CD4-positive, alpha-beta T cell treated with Interleukin-15 for 4 hours (primary cell): ENCODE data around the gene IGF2BP2.
"Not testable (repeated sequence)": the region's sequence is repeated elsewhere in the genome, so short reads cannot be mapped to it uniquely, and the experiment has no call there.

ENCODE experiments used
- DNase-seq: peaks from one replicate; pipeline ENCODE4 v3.0.0-alpha.2; 2020; ENCODE audit warnings: low spot score

The IGF2BP2 gene

DNA sequence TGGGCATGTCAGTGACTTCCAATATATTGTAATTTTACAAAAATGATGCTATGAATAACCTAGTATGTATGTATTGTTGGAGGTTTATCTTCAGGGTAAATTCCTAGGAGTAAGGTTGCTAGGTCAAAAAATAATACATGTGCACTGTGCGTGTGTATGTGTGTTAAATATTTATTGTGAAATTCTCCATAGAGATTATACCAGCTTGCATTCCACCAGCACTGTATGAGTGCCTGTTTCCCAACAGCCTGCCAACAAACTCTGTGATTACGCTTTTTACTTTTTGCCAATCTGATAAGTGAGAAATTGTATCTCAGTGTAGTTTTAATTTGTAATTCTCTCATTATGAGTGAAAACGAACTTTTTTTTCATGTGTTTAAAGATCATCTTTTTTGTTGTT lies 12.6 kb upstream of the IGF2BP2 start:
- no peak for DNase-seq

GRCh38 chr3:185831990-185832389 lies 7.1 kb upstream of the IGF2BP2 start:
- DNase-seq, result no peak

- DNase-seq, result no peak
These were observed 6.4 kb upstream of the IGF2BP2 start for GRCh38 chr3:185831195-185831594.

GRCh38 chr3:185830018-185830797 lies 5.4 kb upstream of the IGF2BP2 start:
- DNase-seq, result no peak

DNA sequence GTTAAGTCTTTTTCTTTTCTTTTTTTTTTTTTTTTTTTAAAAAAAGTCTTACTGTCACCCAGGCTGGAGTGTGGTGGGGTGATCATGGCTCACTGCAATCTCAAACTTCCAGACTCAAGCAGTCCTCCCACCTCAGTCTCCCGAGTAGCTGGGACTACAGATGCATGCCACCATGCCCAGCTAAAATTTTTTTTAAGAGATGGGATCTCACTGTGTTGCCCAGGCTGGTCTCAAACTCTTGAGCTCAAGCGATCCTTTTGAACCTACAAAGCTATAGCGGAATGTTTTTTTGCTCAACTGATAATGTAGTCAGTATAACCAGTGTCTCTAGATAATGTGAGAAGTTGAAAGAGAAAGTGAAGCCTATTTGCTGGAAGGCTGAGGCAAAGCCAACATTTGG lies 3.9 kb upstream of the IGF2BP2 start:
- no peak for DNase-seq

DNA sequence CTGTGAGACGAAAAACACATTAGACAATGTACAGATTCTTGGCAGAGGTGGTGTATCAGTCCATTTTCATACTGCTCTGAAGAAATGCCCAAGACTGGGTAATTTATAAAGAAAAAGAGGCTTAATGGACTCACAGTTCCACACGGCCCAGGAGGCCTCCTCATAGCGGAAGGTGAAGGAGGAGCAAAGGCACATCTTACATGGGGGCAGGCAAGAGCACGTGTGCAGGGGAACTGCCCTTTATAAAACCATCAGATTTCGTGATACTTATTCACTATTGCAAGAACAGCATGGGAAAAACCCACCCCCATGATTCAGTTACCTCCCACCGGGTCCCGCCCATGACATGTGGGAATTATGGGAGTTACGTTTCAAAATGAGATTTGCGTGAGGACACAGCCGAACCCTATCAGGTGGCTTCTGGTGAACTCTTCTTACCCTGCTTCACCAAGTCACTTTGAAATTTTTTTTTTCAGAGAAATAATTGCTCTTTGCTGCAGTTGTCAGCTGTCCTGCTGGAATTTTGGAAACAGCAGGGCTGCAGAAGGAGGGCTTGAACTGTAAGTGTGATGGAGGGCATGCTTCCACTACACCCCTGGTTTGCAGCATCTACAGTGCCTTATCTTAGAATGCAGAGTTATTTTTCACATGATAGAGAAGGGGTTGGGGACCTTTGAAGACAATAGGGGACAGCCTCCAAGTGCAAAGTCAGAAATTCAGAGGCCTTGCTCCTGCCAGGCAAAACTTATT lies 2.9 kb upstream of the IGF2BP2 start:
- no peak for DNase-seq

DNA sequence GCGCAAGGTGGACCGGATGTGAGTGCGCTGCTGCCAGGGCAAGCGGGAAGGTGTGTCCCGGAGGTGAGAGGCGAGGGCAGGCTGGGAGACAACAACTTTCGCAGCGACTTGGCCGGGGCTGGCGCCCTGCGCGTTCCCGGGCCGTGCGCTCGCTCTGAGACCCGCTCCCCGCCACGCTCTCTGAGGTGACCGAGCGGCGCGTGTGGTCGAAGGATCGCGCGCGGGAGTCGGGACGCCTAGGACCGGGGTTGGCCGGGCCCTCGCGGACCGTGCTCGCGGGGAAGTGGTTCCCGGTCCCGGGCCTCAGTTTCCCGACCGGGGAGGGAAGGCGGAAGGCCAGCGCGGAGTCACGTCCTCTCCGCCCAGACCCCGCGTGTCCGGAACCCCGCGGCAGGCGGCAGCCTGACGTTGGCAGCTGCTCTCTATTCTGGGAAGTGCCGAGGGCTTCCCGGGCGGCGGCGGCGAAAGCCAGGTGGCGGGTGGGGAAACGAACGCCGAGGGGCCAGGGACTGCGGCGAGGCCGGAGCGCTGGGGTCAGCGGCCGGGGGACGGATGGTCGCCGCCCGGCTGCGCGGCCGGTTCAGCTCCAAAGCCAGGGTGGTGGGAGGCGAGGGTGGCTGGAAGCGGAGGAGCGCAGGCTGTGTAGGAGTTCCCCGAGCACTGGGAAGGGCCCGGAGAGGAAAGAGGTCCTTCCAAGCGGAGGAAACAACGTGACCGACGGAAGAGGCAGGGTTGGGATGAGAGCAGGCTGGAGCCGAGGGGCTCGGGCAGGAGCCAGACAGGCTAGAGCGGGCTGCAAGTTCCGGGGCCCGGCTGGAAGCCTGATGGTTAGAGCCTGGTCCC lies 1.0 kb upstream of the IGF2BP2 start:
- peak; percentile 10 for DNase-seq

DNA sequence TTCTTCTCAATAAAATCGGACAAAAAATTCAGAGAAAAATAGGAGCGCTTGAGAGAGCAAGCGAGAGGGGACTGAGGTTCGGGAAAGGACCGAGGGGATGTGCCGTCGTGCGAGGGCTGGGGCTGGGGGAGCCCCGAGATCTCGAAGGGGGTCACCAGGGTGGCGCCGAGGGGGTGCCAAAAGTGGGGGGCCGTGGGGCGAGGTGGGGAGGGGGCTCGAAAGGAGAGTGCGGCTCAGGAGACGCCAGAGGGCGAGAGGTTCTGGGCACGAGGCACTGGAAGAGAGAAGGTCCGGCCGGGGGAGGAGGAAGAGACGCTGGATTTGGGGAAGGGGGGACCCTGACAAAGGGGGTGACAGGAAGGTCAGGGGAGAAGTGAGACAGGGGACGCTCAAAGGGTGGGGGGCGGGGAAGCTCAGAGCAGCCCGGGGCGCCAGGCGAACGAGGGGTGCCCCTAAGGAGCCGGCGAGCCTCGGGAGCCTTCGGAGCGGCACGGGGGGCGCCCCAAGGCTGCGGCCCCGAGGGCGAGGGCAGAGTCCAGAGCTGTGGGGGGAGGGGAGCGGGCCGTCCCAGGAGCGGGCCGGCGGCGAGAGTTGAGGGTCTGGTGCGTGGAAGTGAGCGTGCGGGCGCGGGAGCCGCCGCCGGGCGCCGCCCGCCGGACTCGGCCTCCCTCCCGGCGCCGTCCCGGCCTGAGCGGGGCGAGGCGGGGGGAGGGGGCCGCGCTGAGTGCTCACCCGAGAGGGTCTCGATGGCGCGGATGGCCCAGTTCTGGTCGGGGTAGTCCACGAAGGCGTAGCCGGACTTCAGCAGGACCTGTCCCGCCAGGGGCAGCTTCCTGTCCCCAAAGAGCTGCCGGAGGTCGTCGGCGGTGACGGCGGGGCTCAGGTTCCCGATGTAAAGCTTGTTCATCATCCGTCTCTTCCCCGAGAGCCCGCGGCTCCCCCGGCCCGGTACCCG lies 514 bp downstream of the IGF2BP2 start:
- DNase-seq, result no peak

- DNase-seq, result no peak
These were observed 1.5 kb downstream of the IGF2BP2 start for GRCh38 chr3:185823078-185824044.

DNA sequence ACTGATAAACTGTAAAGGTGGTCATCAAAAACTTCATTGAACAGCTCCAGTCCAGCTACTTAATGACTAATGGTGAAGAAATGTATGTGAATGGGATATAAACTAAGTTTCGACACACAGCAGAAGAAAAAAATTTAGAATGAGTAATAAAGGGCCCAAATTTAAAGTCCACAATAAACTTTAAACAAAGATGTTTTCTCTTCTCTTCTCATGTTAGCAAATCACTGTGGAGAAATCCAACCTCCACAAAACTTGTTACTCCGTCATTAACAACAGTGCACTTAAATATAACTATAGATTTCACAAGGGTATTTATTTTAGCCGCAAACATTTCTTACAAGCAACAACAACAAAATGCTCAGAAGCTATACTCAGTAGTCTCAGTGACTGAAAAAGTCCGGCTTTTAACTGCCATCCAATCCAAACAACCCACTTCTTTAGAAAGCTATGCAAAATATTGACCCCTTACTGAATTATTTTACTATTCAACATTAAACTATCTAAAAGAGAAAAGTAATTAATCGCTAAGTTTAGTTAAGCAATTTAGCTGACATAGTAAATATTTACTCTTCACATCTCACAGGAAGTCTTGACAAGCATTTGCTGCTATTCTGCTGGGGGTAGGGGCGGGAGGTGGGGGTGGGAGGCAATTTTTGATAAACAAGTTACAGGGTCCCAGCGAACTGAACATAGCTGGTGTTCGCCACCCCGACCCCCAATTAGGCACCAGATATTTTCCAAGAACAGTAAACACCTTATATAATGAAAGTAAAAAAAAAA lies 2.4 kb downstream of the IGF2BP2 start:
- no peak for DNase-seq

- no peak for DNase-seq
These were observed 3.7 kb downstream of the IGF2BP2 start for GRCh38 chr3:185820973-185821758.

- DNase-seq, result no peak
These were observed 6.5 kb downstream of the IGF2BP2 start for GRCh38 chr3:185818267-185818875.

DNA sequence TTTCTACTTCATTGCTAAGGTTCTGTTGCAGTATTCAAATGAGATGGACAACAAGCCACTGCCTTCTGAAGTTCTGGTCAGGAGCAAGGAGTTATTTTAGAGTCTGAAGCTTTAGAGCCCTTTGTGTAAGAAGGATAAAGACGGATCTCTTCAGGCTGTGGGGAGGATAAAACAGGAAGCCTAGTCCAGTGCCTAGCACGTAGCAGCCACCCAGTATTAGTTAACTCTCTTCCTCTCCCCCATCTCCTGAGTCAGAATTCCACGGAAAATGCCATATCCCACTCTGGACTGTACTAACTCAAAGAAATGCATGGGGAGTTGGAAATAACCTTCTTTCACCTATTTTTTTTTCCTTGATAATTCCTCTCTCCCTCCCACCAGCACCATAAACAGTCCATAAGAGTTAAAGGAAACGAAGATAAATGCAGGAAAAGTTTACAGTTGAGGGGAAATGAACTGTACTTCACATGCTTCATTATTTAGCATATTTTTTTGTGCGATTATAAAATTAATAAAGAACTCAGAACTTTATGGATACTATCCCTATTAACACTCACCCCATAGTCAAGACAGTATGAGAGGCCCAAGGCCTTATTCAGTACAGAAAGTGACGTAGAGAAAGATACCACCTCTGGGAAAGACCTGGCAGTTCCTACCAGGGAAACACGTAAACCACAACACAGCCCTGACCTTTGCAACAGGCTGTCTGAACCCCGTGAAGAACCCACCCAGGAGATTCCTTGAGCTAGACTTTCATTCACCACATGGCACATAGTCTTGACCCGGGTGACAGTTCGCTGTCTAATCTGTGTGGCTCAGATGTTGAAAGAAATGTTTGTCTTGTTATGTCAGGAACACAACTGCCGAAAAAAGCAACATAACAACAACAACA lies 9.2 kb downstream of the IGF2BP2 start:
- DNase-seq, result no peak

DNA sequence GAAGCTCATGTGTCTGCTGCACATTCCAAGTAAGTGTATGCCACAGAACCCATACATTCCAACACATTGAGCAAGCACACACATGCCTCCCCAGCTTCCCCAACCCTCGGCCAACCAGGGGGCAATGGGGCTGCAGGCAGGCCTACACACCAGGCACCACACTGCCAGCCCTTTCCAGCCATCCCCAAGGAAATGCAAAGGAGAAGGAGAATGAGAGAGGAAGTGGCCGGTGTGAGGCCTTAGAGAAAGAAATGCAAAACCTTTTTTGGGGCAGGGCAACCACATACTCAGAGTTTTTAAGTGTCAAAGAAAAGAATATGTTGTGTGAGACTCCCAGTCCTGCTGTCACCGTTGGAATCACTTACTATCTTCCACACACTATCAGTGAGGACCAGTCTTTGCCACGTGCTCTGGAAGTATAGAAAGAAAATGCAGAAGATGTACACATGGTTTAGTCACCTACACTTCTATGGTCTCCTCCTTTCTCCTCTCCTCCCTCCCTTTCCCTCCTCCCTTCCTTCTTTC lies 11.1 kb downstream of the IGF2BP2 start:
- no peak for DNase-seq

DNA sequence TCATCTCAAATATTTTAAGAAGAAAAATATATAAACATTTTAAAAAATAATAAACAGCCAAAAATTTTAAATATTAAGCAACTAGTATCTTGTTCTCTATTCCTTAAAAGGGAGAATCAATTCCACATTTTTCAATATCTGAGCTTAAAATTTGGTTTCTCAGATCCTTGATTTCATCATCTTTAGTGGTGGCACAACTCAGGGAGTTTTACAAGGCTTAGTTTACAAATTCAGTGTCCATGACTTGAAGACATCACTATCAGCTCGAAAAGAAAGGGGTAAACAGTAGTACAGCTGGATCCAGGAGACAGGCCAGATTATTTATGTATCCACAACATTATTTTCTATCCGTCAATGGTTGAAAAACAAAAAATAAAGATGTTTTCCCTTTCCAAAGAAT lies 11.6 kb downstream of the IGF2BP2 start:
- no peak for DNase-seq

DNA sequence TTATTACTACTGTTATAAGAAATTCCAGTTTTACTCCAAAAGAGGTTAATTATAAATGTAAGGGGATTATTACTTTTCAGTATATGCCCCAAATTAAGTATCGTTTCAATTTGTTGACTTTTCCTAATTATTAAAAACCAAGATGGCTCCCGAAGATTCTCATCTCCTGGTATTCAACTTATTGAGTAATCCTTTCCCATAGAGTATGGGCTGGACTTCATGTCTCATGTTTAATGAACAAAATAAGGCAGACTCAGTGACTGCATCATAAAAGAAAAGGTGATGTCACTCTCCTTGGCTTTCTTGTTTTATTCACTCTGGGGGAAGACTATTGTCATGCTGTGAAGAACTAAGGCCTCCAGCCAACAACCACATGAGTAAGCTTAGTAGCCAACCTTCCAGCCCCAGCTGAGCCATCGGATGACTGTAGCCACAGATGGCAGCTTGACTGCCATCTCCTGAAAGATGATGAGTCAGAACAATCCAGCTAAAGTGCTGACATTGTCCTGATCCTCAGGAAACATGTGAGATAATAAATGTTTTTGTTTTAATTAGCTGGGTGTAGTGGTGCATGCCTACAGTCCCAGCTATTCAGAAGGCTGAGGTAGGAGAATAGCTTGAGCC lies 17.3 kb downstream of the IGF2BP2 start:
- no peak for DNase-seq

DNA sequence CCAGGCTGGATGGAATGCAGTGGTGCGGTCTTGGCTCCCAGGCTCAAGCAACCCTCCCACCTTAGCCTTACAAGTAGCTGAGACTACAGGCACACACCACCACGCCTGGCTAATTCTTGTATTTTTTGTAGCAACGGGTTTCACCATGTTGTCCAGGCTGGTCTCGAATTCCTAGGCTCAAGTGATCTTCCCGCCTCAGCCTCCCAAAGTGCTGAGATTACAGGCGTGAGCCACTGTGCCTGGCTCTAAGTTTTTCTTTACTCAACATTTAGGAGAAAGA lies 26.1 kb downstream of the IGF2BP2 start:
- DNase-seq, result not testable (repeated sequence)
